Measurements from ENCODE around the gene IFI27. TPM values are rescaled to one million over a fixed set of nuclear protein-coding genes. Genes with fewer than 3 reads are reported as not detected.

IFI27 gene
- total RNA-seq, 2 experiments from 2014 or later, result 0.63 to 1.5 TPM

- Histone ChIP-seq H3K4me3 (ENCODE audit: low read depth, low read length, poor library complexity, severe bottlenecking) (no peak overlapping the region), H3K9me3 (ENCODE audit: low read length) (no peaks in the 10 kb centered on the region), H3K79me2 (ENCODE audit: insufficient read depth, low read depth, low read length) (no peaks in the 10 kb centered on the region), H3K4me1 (ENCODE audit: insufficient read depth, low read length, poor library complexity, severe bottlenecking) (peaks cover 4% of the 10 kb centered on the region), H3K4me2 (ENCODE audit: low read length) (no peak overlapping the region), H4K20me1 (ENCODE audit: insufficient read depth, low read length) (no peaks in the 10 kb centered on the region), H2AFZ (ENCODE audit: low read length) (no peak overlapping the region), H3K36me3 (ENCODE audit: insufficient read depth, low read length) (no peaks in the 10 kb centered on the region), H3K9me2 (ENCODE audit: insufficient read depth, low read length) (no peaks in the 10 kb centered on the region), H3K27ac (ENCODE audit: low read depth, low read length, poor library complexity, severe bottlenecking) (no peak overlapping the region)
- BruUV-seq (replicated peaks), result no TSS peak
- POLR2A ChIA-PET, result no interaction called here
- intact Hi-C loops (cut with micrococcal nuclease; ENCODE audit: unreplicated experiment), result no loop called here
- TF ChIP-seq EZH2phosphoT487 (IDR thresholded peaks at IDR 0.05; ENCODE audit: borderline replicate concordance, low read depth, low read length) (no peak), CTCF (conservative IDR thresholded peaks at IDR 0.05; ENCODE audit: low read length) (no peak)
- DNase-seq (ENCODE audit: low spot score), result no peak
- CTCF ChIA-PET (ENCODE audit: unreplicated experiment), result no interaction called here
Observed at GRCh38 chr14:94158239-94158883, 47.8 kb downstream of the IFI27 start.

- BruUV-seq (replicated peaks), result no TSS peak
- POLR2A ChIA-PET, result interaction anchor here (1.0 kb wide), 1 partner anchor 8 kb away, joined by 3 read pairs; no protein-coding TSS in a partner anchor
- no peak for DNase-seq (ENCODE audit: low spot score)
- Histone ChIP-seq H3K36me3 (ENCODE audit: insufficient read depth, low read length) (no peaks in the 10 kb centered on the region), H3K4me3 (ENCODE audit: low read depth, low read length, poor library complexity, severe bottlenecking) (no peak overlapping the region), H3K4me2 (ENCODE audit: low read length) (no peak overlapping the region), H3K27ac (ENCODE audit: low read depth, low read length, poor library complexity, severe bottlenecking) (no peak overlapping the region), H4K20me1 (ENCODE audit: insufficient read depth, low read length) (no peaks in the 10 kb centered on the region), H3K9me3 (ENCODE audit: low read length) (no peaks in the 10 kb centered on the region), H3K79me2 (ENCODE audit: insufficient read depth, low read depth, low read length) (no peaks in the 10 kb centered on the region), H3K4me1 (ENCODE audit: insufficient read depth, low read length, poor library complexity, severe bottlenecking) (peaks cover 4% of the 10 kb centered on the region), H3K9me2 (ENCODE audit: insufficient read depth, low read length) (no peaks in the 10 kb centered on the region), H2AFZ (ENCODE audit: low read length) (no peak overlapping the region)
- CTCF ChIA-PET (ENCODE audit: unreplicated experiment), result no interaction called here
- intact Hi-C loops (cut with micrococcal nuclease; ENCODE audit: unreplicated experiment), result no loop called here
- no peak for TF ChIP-seq CTCF (conservative IDR thresholded peaks at IDR 0.05; ENCODE audit: low read length)
- no peak for TF ChIP-seq EZH2phosphoT487 (IDR thresholded peaks at IDR 0.05; ENCODE audit: borderline replicate concordance, low read depth, low read length)
Observed at GRCh38 chr14:94161058-94161457, 50.5 kb downstream of the IFI27 start.

GRCh38 chr14:94161981-94162380 is 51.4 kb downstream of the IFI27 start:
- Histone ChIP-seq H2AFZ (ENCODE audit: low read length) (no peak overlapping the region), H3K36me3 (ENCODE audit: insufficient read depth, low read length) (no peaks in the 10 kb centered on the region), H3K27ac (ENCODE audit: low read depth, low read length, poor library complexity, severe bottlenecking) (no peak overlapping the region), H3K4me1 (ENCODE audit: insufficient read depth, low read length, poor library complexity, severe bottlenecking) (peaks cover 4% of the 10 kb centered on the region), H3K9me3 (ENCODE audit: low read length) (no peaks in the 10 kb centered on the region), H3K4me3 (ENCODE audit: low read depth, low read length, poor library complexity, severe bottlenecking) (no peak overlapping the region), H3K9me2 (ENCODE audit: insufficient read depth, low read length) (no peaks in the 10 kb centered on the region), H4K20me1 (ENCODE audit: insufficient read depth, low read length) (no peaks in the 10 kb centered on the region), H3K4me2 (ENCODE audit: low read length) (no peak overlapping the region), H3K79me2 (ENCODE audit: insufficient read depth, low read depth, low read length) (no peaks in the 10 kb centered on the region)
- intact Hi-C loops (cut with micrococcal nuclease; ENCODE audit: unreplicated experiment), result no loop called here
- ChIA-PET CTCF (ENCODE audit: unreplicated experiment) (no interaction called here), POLR2A (interaction anchor here (0.7 to 1.0 kb wide), 2 partner anchors 8 to 15 kb away, joined by 3 read pairs; no protein-coding TSS in a partner anchor)
- TF ChIP-seq EZH2phosphoT487 (IDR thresholded peaks at IDR 0.05; ENCODE audit: borderline replicate concordance, low read depth, low read length), result no peak
- TF ChIP-seq CTCF (conservative IDR thresholded peaks at IDR 0.05; ENCODE audit: low read length), result no peak
- no peak for DNase-seq (ENCODE audit: low spot score)
- no TSS peak for BruUV-seq (replicated peaks)
